Gastroesophageal sphincter (tissue), 4 donors: ENCODE results near the gene RPLP2. TPM values are rescaled to one million over a fixed set of nuclear protein-coding genes. Genes with fewer than 3 reads are reported as not detected.
A peak's percentile ranks its signal among the peaks of the same experiment; 100 is the strongest.

ENCODE experiments used
- ATAC-seq: fragments of 150-250 bp; one replicate; pipeline ENCODE4 v1.9.1; 2016; ENCODE audit warnings: mild to moderate bottlenecking, moderate library complexity
- H3K27ac ChIP-seq, 4 donors: fragments of 200-600 bp; sonication (generic) in 3 of 4; 1 replicate in 3 of 4; 2 replicates in 1 of 4; pipeline ENCODE4 v1.5.1; 2016 to 2019
- H3K27me3 ChIP-seq: fragments of 200-600 bp; sonication (generic); one replicate; pipeline ENCODE4 v1.5.1; 2019
- H3K36me3 ChIP-seq, 2 donors: fragments of 200-600 bp; sonication (generic); one replicate each; pipeline ENCODE4 v1.5.1; 2019; ENCODE audit warnings: control low read depth in 1 of 2
- H3K4me1 ChIP-seq, 3 donors: fragments of 200-600 bp; sonication (generic); 1 replicate in 2 of 3; 2 replicates in 1 of 3; pipeline ENCODE4 v1.5.1; 2016 to 2019; ENCODE audit warnings: control low read depth in 2 of 3
- H3K4me3 ChIP-seq, 2 donors: fragments of 200-600 bp; sonication (generic); one replicate each; pipeline ENCODE4 v1.5.1; 2019; ENCODE audit warnings: mild to moderate bottlenecking in 1 of 2, moderate library complexity in 1 of 2
- H3K9me3 ChIP-seq, 3 donors: fragments of 200-600 bp; sonication (generic); one replicate each; pipeline ENCODE4 v1.5.1; 2017 to 2019; ENCODE audit warnings: control low read depth in 2 of 3
- EP300 ChIP-seq: sonication (generic); formaldehyde crosslinking; IDR thresholded peaks from one replicate; pipeline ENCODE4 v1.6.1; 2017; ENCODE audit warnings: antibody characterized with exemption, mild to moderate bottlenecking
- POLR2A ChIP-seq, 2 donors: fragments of 450-650 bp; IDR thresholded peaks; one replicate each; pipeline ENCODE4 v1.6.1; 2017; ENCODE audit warnings: antibody characterized with exemption in 2 of 2, mild to moderate bottlenecking in 2 of 2, moderate library complexity in 1 of 2
- POLR2AphosphoS5 ChIP-seq: sonication (generic); formaldehyde crosslinking; IDR thresholded peaks from one replicate; pipeline ENCODE4 v1.6.1; 2017; ENCODE audit warnings: antibody characterized with exemption
- WGBS, 2 donors: methylation state at CpG; one replicate each; pipeline ENCODE4 v1.1.5; 2018; ENCODE audit warnings: low coverage in 1 of 2; 5-methylcytosine and 5-hydroxymethylcytosine counted together
- total RNA-seq, 4 donors: library from RNA; depleted of rRNA; stranded (reverse); fragments of >200 nt; gene quantifications; one replicate each; pipeline ENCODE4 v1.1.0, GENCODE V29; 2016
- TF ChIP-seq, protein P1 (sequence below), 4 experiments: fragments of 200-600 bp in 2 of 4; fragments of 450-650 bp in 2 of 4; sonication (generic) in 1 of 4; IDR thresholded peaks; one replicate each; pipeline ENCODE4 v1.5.1; 2017 to 2019; ENCODE audit warnings: antibody characterized with exemption in 4 of 4, mild to moderate bottlenecking in 2 of 4, moderate library complexity in 2 of 4

The RPLP2 gene
- total RNA-seq, 4 donors from 2014 or later, result 165 to 880 (median 462) TPM

DNA sequence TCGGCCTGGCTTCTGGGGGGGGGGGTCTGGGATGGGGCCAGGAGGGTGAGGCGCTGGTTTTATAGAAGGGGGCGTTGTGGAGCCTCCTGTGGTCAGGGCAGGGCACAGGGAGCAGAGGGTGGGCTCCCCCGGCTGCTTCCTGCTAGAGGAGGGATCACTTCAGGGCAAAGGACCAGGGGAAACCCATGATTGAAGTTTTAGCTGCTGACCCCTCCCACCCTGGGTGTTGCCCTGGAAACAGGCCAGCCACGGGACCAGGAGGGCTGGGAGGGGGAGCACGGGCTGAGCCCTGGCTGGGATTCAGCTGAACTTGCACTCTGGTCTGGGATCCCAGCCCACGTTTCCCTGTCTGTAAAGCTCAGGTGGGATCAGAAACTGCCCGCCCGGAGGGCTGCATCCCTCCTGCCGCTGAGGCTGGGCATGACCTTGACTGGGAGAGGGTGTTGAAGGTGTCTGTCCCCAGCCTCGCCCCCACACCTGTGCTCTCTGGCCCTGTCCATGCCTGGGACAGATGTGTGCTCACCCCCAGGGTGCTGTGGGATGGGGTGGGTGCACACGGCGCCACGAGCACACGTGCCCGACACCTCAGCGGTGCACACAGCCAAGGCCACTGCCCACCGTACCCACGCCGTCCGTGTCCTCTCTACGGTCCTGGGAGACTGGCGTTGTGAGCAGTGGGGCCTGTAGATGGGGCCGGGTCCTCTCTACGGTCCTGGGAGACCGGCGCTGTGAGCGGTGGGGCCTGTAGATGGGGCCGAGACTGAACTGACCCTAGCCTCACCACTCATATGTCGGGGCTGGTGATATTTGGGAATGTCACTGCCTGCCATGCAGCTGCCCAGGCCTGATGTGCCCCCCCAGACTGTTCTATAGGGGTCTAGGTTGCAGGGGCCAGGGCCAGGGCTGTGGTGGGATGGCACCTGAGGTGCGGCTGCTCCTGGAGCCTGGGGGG is 35.2 kb downstream of the RPLP2 start:
- Histone ChIP-seq H3K4me1 (peaks cover 6 to 87% (median 43%) of the 10 kb centered on the region in 3 donors), H3K4me3 (peak overlapping the region; percentile 91 to 100), H3K36me3 (peaks cover 0 to 20% of the 10 kb centered on the region in 2 donors), H3K27ac (peak overlapping the region; percentile 79 to 98 (median 93)), H3K27me3 (peaks cover 16% of the 10 kb centered on the region), H3K9me3 (no peaks in the 10 kb centered on the region)
- ATAC-seq, result peak; percentile 71
- 7% methylated on average over 3 of the region's 31 CpGs; no CpG with 5 or more reads in 1 of the 2 donors for WGBS, 2 donors
- TF ChIP-seq POLR2AphosphoS5, result peak; percentile 91
- no peak for TF ChIP-seq POLR2A (IDR thresholded peaks at IDR 0.05)

DNA sequence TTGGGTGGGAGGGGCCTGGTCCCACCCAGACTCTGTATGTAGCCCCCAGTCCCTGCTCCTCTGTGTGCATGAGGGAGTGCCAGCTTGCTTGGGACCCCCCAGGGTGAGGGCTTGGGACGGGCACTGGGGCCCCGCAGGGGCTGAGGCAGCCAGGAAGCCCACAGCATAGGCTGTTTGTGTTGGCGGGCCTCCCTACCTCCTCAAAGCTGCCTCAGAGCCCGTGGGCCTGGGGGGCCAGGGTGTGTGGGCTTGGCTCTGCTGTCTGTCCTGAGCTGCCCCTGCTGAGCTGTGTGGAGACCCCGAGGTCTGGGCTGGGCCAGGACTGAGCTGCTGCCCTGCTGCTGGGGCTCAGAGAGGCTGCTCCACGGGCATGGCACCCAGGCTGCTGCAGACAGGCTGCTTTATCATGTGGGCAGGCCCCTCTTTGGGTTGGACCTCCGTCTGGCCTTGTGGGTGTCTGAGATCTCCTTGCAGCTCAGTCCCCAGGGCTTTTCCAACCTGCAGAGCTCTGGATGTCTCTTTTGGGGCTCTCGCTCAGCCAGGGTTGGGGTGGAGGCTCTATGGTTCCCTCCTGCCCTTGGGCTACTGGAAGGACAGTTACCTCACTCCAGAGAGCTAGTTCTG is 36.2 kb downstream of the RPLP2 start:
- H3K27me3 ChIP-seq, result peaks cover 16% of the 10 kb centered on the region
- H3K27ac ChIP-seq, result peak overlapping the region in 3 of 4 donors; percentile 92 to 98 (median 94)
- no peak for ATAC-seq
- H3K9me3 ChIP-seq, result no peaks in the 10 kb centered on the region
- no peak for TF ChIP-seq POLR2AphosphoS5
- TF ChIP-seq EP300, result no peak
- no peak for TF ChIP-seq POLR2A (IDR thresholded peaks at IDR 0.05)
- TF ChIP-seq, protein P1, sequence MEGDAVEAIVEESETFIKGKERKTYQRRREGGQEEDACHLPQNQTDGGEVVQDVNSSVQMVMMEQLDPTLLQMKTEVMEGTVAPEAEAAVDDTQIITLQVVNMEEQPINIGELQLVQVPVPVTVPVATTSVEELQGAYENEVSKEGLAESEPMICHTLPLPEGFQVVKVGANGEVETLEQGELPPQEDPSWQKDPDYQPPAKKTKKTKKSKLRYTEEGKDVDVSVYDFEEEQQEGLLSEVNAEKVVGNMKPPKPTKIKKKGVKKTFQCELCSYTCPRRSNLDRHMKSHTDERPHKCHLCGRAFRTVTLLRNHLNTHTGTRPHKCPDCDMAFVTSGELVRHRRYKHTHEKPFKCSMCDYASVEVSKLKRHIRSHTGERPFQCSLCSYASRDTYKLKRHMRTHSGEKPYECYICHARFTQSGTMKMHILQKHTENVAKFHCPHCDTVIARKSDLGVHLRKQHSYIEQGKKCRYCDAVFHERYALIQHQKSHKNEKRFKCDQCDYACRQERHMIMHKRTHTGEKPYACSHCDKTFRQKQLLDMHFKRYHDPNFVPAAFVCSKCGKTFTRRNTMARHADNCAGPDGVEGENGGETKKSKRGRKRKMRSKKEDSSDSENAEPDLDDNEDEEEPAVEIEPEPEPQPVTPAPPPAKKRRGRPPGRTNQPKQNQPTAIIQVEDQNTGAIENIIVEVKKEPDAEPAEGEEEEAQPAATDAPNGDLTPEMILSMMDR (IDR thresholded peaks at IDR 0.05), result no peak
- peak overlapping the region in 1 of 2 donors; percentile 100 for H3K4me3 ChIP-seq
- WGBS, 2 donors, result no CpG with 5 or more reads among the region's 8 CpGs
- H3K36me3 ChIP-seq, result peaks cover 0 to 22% of the 10 kb centered on the region in 2 donors
- peaks cover 2 to 87% (median 48%) of the 10 kb centered on the region in 3 donors for H3K4me1 ChIP-seq

DNA sequence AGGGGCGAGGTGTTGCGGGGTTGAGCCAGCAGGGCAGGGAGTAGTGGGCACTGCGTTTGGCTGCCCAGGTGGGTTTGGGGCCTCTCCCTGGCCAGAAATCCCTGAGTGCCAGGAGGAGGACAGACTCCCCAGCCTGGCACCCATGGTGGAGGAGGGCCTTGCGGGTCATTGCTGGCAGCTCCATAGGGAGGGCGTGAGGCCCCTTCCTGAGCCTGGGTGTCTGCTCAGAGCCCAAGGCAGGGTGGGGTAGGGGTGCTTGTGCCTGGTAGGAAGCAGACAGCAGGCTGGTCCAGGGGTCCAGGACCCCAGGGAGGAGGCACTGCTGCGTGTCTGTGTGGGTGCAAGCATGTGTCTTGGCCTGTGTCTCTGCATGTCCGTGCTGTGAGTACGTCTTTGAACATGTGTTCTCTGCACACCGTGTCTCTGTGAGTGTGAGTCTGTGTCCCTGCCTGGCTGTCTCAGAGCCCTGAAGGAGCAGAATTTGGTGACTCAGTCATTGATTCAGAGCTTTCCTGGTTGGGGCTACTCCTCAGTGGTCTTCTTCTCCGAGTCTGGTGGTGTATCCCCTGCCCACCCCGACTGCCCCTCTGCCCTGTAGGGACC is 36.8 kb downstream of the RPLP2 start:
- Histone ChIP-seq H3K4me3 (no peak overlapping the region), H3K27ac (peak overlapping the region in 3 of 4 donors; percentile 39 to 94 (median 92)), H3K4me1 (peaks cover 0 to 87% (median 42%) of the 10 kb centered on the region in 3 donors), H3K27me3 (peaks cover 16% of the 10 kb centered on the region), H3K36me3 (peaks cover 0 to 23% of the 10 kb centered on the region in 2 donors), H3K9me3 (no peaks in the 10 kb centered on the region)
- ATAC-seq, result no peak
- WGBS, 2 donors, result no CpG with 5 or more reads among the region's 11 CpGs
- TF ChIP-seq EP300 (no peak), POLR2AphosphoS5 (no peak), POLR2A (IDR thresholded peaks at IDR 0.05) (no peak)
- TF ChIP-seq, protein P1 (IDR thresholded peaks at IDR 0.05), result no peak

DNA sequence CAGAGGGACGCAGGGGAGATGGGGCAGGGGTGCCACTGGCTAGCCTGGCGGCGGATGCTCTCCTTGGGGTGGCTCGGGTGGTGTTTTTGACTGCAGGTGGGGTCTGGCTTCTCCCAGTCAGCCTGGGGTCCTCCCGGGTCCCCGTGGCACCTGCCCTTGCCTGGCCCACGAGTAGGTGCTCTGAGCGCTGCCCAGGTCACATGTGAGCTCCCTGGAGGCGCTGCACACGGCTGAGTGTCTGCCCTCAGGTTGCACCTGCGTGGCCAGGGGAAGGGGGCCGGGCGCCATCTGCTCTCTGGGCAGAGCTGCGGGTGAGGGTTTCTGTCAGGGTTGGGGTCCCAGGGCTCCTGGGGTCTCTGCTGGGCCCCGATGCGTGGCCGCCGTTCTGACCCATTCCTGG is 38.1 kb downstream of the RPLP2 start:
- no CpG with 5 or more reads among the region's 18 CpGs for WGBS, 2 donors
- TF ChIP-seq, protein P1 (IDR thresholded peaks at IDR 0.05), result no peak
- TF ChIP-seq POLR2A (IDR thresholded peaks at IDR 0.05) (no peak), EP300 (no peak), POLR2AphosphoS5 (no peak)
- Histone ChIP-seq H3K4me3 (no peak overlapping the region), H3K4me1 (peaks cover 0 to 98% (median 43%) of the 10 kb centered on the region in 3 donors), H3K9me3 (no peaks in the 10 kb centered on the region), H3K36me3 (peaks cover 0 to 34% of the 10 kb centered on the region in 2 donors), H3K27me3 (peaks cover 16% of the 10 kb centered on the region), H3K27ac (peak overlapping the region in 1 of 4 donors; percentile 61)
- ATAC-seq, result no peak

DNA sequence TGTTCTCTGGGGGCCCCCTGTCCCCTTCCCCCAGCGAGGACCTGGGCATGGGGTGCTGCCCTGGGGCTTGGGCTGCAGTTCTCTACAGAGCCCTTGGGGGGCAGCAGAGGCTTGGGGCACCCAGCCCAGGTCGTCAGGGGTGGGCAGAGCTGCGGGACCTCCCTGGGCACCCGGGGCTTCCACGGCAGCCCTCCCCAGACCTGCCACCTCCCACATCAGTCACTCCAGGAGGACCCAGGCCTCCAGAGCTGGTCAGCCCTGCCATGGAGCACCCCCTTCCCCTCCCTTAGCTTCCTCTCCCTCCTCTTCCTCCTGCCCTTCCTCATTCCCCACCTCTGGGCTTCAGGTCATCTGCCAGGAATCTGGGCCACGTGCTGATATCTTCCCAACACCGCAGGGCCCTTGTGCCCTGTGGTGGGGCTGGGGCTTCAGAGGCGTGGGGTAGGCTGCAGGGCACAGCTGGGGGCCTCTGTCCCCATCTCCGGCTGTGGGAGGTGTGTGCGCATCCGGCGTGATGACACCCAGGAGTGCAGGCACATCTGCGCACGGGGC is 38.7 kb downstream of the RPLP2 start:
- no peaks in the 10 kb centered on the region for H3K9me3 ChIP-seq
- H3K36me3 ChIP-seq, result peaks cover 0 to 35% of the 10 kb centered on the region in 2 donors
- WGBS, 2 donors, result no CpG with 5 or more reads among the region's 14 CpGs
- peaks cover 0 to 99% (median 45%) of the 10 kb centered on the region in 3 donors for H3K4me1 ChIP-seq
- H3K27me3 ChIP-seq, result peaks cover 16% of the 10 kb centered on the region
- H3K27ac ChIP-seq, result peak overlapping the region in 1 of 4 donors; percentile 61
- TF ChIP-seq POLR2A (IDR thresholded peaks at IDR 0.05) (no peak), POLR2AphosphoS5 (no peak), EP300 (no peak)
- TF ChIP-seq, protein P1 (IDR thresholded peaks at IDR 0.05), result peak in 3 of 4 experiments; percentile 83 to 96 (median 84)
- peak overlapping the region in 1 of 2 donors; percentile 52 for H3K4me3 ChIP-seq
- no peak for ATAC-seq
